ENCODE results near the gene CYP3A4.
"Not testable (repeated sequence)": the region's sequence is repeated elsewhere in the genome, so short reads cannot be mapped to it uniquely, and the experiment has no call there.

CYP3A4 gene

DNA sequence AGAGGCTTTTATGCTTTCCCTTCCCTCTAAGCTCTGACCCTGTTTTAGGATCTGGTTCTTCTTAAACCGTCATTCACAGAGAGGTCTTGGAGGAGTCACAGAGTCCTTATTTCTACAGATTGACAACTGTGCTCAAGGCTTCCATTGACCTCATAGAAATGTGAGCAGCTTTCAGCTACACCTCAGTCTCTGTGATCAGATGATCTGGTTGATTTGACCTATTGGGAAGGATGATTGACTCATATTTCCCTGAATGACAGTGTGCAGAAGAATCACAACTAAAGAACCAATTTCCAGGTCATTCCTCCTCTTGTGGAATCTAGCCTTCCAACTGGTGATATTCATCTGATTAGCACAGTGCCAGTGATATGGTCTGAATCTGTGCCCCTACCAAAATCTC lies 3.4 kb downstream of the CYP3A4 start:
- H3K27ac ChIP-seq, result no peak overlapping the region
- TF ChIP-seq, protein P1, sequence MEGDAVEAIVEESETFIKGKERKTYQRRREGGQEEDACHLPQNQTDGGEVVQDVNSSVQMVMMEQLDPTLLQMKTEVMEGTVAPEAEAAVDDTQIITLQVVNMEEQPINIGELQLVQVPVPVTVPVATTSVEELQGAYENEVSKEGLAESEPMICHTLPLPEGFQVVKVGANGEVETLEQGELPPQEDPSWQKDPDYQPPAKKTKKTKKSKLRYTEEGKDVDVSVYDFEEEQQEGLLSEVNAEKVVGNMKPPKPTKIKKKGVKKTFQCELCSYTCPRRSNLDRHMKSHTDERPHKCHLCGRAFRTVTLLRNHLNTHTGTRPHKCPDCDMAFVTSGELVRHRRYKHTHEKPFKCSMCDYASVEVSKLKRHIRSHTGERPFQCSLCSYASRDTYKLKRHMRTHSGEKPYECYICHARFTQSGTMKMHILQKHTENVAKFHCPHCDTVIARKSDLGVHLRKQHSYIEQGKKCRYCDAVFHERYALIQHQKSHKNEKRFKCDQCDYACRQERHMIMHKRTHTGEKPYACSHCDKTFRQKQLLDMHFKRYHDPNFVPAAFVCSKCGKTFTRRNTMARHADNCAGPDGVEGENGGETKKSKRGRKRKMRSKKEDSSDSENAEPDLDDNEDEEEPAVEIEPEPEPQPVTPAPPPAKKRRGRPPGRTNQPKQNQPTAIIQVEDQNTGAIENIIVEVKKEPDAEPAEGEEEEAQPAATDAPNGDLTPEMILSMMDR (conservative IDR thresholded peaks at IDR 0.05), result no peak
- no peak for TF ChIP-seq ZFX (IDR thresholded peaks at IDR 0.05)

DNA sequence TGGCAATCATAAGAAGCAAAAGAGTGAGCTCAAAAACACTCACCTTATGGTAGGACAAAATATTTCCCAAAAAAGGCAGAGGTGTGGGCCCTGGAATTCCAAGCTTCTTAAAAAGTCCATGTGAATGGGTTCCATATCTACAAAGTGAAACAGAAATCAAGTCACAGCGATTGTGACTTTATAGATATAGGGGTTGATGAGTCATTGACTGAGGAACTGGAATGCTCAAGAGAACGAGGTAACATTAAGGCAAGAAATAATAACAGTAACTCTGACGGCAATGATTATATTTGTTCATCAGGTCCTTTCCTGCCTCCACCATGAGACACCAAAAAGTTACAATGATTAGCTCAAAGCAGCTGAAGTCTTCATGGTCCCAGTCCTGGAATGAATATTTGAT lies 4.0 kb downstream of the CYP3A4 start:
- H3K27ac ChIP-seq, result no peak overlapping the region
- TF ChIP-seq, protein P1 (conservative IDR thresholded peaks at IDR 0.05), result no peak
- no peak for TF ChIP-seq ZFX (IDR thresholded peaks at IDR 0.05)

DNA sequence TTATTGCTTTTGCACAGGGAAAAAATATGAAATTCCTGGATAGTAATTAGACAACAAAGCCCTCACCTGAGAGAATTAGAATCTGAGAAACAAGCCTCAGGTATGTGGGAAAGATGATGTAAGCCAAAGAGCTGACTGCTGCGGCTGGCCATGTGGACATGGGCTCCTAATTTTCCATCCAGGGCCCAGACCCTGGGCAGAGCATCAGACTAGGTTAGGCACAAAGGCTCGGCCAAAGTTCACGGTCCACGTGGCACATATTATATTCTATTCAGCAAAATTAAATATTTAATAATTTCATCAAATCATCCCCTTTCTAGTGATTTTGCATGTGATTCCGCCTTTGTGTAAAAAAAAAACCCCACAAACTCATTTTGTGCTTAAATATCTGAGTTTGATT lies 5.1 kb downstream of the CYP3A4 start:
- H3K27ac ChIP-seq, result no peak overlapping the region
- no peak for TF ChIP-seq ZFX (IDR thresholded peaks at IDR 0.05)
- TF ChIP-seq, protein P1 (conservative IDR thresholded peaks at IDR 0.05), result no peak

DNA sequence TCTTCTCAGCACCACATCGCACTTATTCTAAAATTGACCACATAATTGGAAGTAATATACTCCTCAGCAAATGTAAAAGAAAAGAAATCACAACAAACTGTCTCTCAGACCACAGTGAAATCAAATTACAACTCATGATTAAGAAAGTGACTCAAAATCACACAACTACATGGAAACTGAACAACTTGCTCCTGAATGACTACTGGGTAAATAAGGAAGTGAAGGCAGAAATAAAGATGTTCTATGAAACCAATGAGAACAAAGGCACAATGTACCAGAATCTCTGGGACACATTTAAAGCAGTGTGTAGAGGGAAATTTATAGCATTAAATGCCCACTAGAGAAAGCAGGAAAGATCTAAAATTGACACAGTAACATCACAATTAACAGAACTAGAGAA lies 10.6 kb downstream of the CYP3A4 start:
- H3K27ac ChIP-seq, result not testable (repeated sequence)

DNA sequence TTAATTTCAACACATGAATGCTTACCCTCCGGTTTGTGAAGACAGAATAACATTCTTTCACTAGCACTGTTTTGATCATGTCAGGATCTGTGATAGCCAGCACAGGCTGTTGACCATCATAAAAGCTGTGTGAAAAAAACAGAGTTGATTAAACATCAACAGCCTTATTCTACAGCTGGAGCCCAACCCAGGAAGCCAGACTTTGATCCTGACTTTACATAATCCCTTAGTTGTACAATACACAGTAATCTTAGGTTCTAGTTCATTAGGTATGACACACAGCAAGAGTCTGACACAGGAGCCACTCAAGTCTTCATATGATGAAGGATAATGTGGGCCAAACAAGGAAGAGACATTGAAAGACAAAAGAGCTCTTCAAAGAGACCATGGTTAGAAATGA lies 11.4 kb downstream of the CYP3A4 start:
- H3K27ac ChIP-seq, result no peak overlapping the region
- TF ChIP-seq ZFX (IDR thresholded peaks at IDR 0.05), result no peak
- TF ChIP-seq, protein P1 (conservative IDR thresholded peaks at IDR 0.05), result no peak

GRCh38 chr7:99769494-99769893 lies 14.5 kb downstream of the CYP3A4 start:
- H3K27ac ChIP-seq, result not testable (repeated sequence)

GRCh38 chr7:99768471-99768870 lies 15.5 kb downstream of the CYP3A4 start:
- TF ChIP-seq ZFX (IDR thresholded peaks at IDR 0.05), result no peak
- TF ChIP-seq, protein P1 (conservative IDR thresholded peaks at IDR 0.05), result no peak
- H3K27ac ChIP-seq, result no peak overlapping the region

GRCh38 chr7:99767662-99768061 lies 16.3 kb downstream of the CYP3A4 start:
- no peak for TF ChIP-seq ZFX (IDR thresholded peaks at IDR 0.05)
- TF ChIP-seq, protein P1 (conservative IDR thresholded peaks at IDR 0.05), result no peak
- H3K27ac ChIP-seq, result no peak overlapping the region
